Endodermal cell (in vitro differentiated cells): ENCODE results near the gene UNC13C. TPM values are rescaled to one million over a fixed set of nuclear protein-coding genes. Genes with fewer than 3 reads are reported as not detected.

Experiments
- DNase-seq: peaks from one replicate; pipeline ENCODE4 v3.0.0-alpha.2; 2017
- H3K27ac ChIP-seq: 2 replicates; pipeline ENCODE4 v1.5.1; 2013; ENCODE audit warnings: mild to moderate bottlenecking, low read depth, low read length, moderate library complexity
- H3K27me3 ChIP-seq: 2 replicates; pipeline ENCODE4 v1.6.1; 2013; ENCODE audit warnings: mild to moderate bottlenecking, low read length, moderate library complexity; ENCODE audit not compliant: insufficient read depth, control insufficient read depth, poor library complexity, severe bottlenecking
- H3K36me3 ChIP-seq: 2 replicates; pipeline ENCODE4 v1.7.0; 2013; ENCODE audit warnings: mild to moderate bottlenecking, low read length, moderate library complexity; ENCODE audit not compliant: control insufficient read depth, insufficient read depth
- H3K4me1 ChIP-seq: one replicate; pipeline ENCODE4 v1.7.0; 2013; ENCODE audit warnings: low read length; ENCODE audit not compliant: control insufficient read depth, insufficient read depth
- H3K4me3 ChIP-seq: 2 replicates; pipeline ENCODE4 v1.5.1; 2013; ENCODE audit warnings: mild to moderate bottlenecking, low read length, moderate library complexity
- H3K9ac ChIP-seq: 2 replicates; pipeline ENCODE4 v1.6.1; 2013; ENCODE audit warnings: mild to moderate bottlenecking, low read length, moderate library complexity; ENCODE audit not compliant: poor library complexity, severe bottlenecking; ENCODE audit errors: extremely low read depth
- H3K9me3 ChIP-seq: 2 replicates; pipeline ENCODE4 v1.6.1; 2013; ENCODE audit warnings: mild to moderate bottlenecking, low read length, moderate library complexity; ENCODE audit not compliant: control insufficient read depth
- H3K27ac Mint-ChIP-seq: 2 replicates; pipeline ENCODE4 v1.8.0; 2020; ENCODE audit warnings: mixed read lengths
- H3K27me3 Mint-ChIP-seq: 2 replicates; pipeline ENCODE4 v1.8.0; 2021; ENCODE audit warnings: mild to moderate bottlenecking, mixed read lengths; ENCODE audit not compliant: insufficient read depth
- H3K36me3 Mint-ChIP-seq: 2 replicates; pipeline ENCODE4 v1.8.0; 2020; ENCODE audit warnings: low read depth, mixed read lengths
- H3K4me1 Mint-ChIP-seq: 2 replicates; pipeline ENCODE4 v1.8.0; 2020; ENCODE audit warnings: mixed read lengths
- H3K4me3 Mint-ChIP-seq: 2 replicates; pipeline ENCODE4 v1.8.0; 2020; ENCODE audit warnings: mild to moderate bottlenecking, moderate library complexity, mixed read lengths
- H3K9me3 Mint-ChIP-seq: 2 replicates; pipeline ENCODE4 v1.8.0; 2020; ENCODE audit warnings: mild to moderate bottlenecking, mixed read lengths
- CTCF ChIP-seq: fragments of 200-600 bp; sonication (generic); conservative IDR thresholded peaks from 2 replicates; pipeline ENCODE4 v1.5.0; 2021; ENCODE audit warnings: antibody characterized with exemption, mild to moderate bottlenecking
- WGBS, 2 experiments: methylation state at CpG; one replicate each; pipeline versions ENCODE4 v1.1.5 to v1.1.7; 2013; ENCODE audit warnings: missing lambda C conversion rate in 2 of 2, mixed read lengths in 1 of 2; ENCODE audit not compliant: insufficient coverage in 1 of 2, insufficient read length in 1 of 2; 5-methylcytosine and 5-hydroxymethylcytosine counted together
- total RNA-seq, 2 donors: library from RNA; stranded (reverse); fragmentation: NEBNext Ultra II Directional in 1 of 2; extraction: Animal tissue kit (Norgen Biotek cat#: 25700) in 1 of 2; gene quantifications; 2 replicates in 1 of 2; 3 replicates in 1 of 2; pipeline ENCODE4 v1.2.1, GENCODE V29; 2021

Gene UNC13C
- total RNA-seq, 2 donors from 2014 or later, result 7.2 to 19.9 TPM

- H3K9me3 Mint-ChIP-seq, result no peaks in the 10 kb centered on the region
- DNase-seq, result no peak
- H3K36me3 Mint-ChIP-seq, result no peaks in the 10 kb centered on the region
- TF ChIP-seq CTCF, result no peak
- Histone ChIP-seq H3K4me1 (no peaks in the 10 kb centered on the region), H3K27ac (no peak overlapping the region), H3K27me3 (no peaks in the 10 kb centered on the region), H3K9me3 (no peaks in the 10 kb centered on the region), H3K36me3 (no peaks in the 10 kb centered on the region), H3K4me3 (no peak overlapping the region), H3K9ac (no peak overlapping the region)
- no peak overlapping the region for H3K27ac Mint-ChIP-seq
- H3K27me3 Mint-ChIP-seq, result no peaks in the 10 kb centered on the region
- WGBS, 2 experiments, result 93 to 100% methylated on average over 2 to 4 of the region's 4 CpGs
- H3K4me3 Mint-ChIP-seq, result no peak overlapping the region
- H3K4me1 Mint-ChIP-seq, result no peaks in the 10 kb centered on the region
These were observed 311.4 kb downstream of the UNC13C start for GRCh38 chr15:54289590-54290136.

GRCh38 chr15:54298396-54298795, 320.2 kb downstream of the UNC13C start:
- H3K27me3 ChIP-seq, result no peaks in the 10 kb centered on the region
- H3K4me3 ChIP-seq, result no peak overlapping the region
- peaks cover 8% of the 10 kb centered on the region for H3K36me3 Mint-ChIP-seq
- TF ChIP-seq CTCF, result no peak
- no peak overlapping the region for H3K4me3 Mint-ChIP-seq
- peaks cover 3% of the 10 kb centered on the region for H3K9me3 Mint-ChIP-seq
- no peaks in the 10 kb centered on the region for H3K9me3 ChIP-seq
- no peaks in the 10 kb centered on the region for H3K4me1 ChIP-seq
- H3K9ac ChIP-seq, result no peak overlapping the region
- H3K27ac Mint-ChIP-seq, result no peak overlapping the region
- WGBS, 2 experiments, result 95% methylated on average over 2 of the region's 3 CpGs; no CpG with 5 or more reads in 1 of the 2 experiments
- H3K27me3 Mint-ChIP-seq, result no peaks in the 10 kb centered on the region
- no peaks in the 10 kb centered on the region for H3K36me3 ChIP-seq
- H3K4me1 Mint-ChIP-seq, result no peaks in the 10 kb centered on the region
- no peak overlapping the region for H3K27ac ChIP-seq
- no peak for DNase-seq

- peaks cover 8% of the 10 kb centered on the region for H3K36me3 Mint-ChIP-seq
- DNase-seq, result no peak
- no peaks in the 10 kb centered on the region for H3K4me1 Mint-ChIP-seq
- no peak overlapping the region for H3K4me3 ChIP-seq
- no peaks in the 10 kb centered on the region for H3K27me3 Mint-ChIP-seq
- no peaks in the 10 kb centered on the region for H3K4me1 ChIP-seq
- no peak overlapping the region for H3K27ac Mint-ChIP-seq
- H3K4me3 Mint-ChIP-seq, result no peak overlapping the region
- no peak overlapping the region for H3K27ac ChIP-seq
- H3K27me3 ChIP-seq, result no peaks in the 10 kb centered on the region
- H3K36me3 ChIP-seq, result no peaks in the 10 kb centered on the region
- no peaks in the 10 kb centered on the region for H3K9me3 ChIP-seq
- H3K9me3 Mint-ChIP-seq, result peaks cover 3% of the 10 kb centered on the region
- H3K9ac ChIP-seq, result no peak overlapping the region
- TF ChIP-seq CTCF, result no peak
- 84% methylated on average over 3 of the region's 3 CpGs; no CpG with 5 or more reads in 1 of the 2 experiments for WGBS, 2 experiments
These were observed 326.1 kb downstream of the UNC13C start for GRCh38 chr15:54304321-54304720.
